KG1 (cell line): ENCODE measurements around the gene SUGT1.
"Not testable (repeated sequence)": the region's sequence is repeated elsewhere in the genome, so short reads cannot be mapped to it uniquely, and the experiment has no call there.

Experiments used
- DNase-seq: peaks from one replicate; lab custom pipeline; 2025; lab: John Stamatoyannopoulos, UW

The SUGT1 gene

GRCh38 chr13:52652196-52652979 is at the start of gene SUGT1:
SUGT1 (plus strand) TSS chr13:52652836; CDS start chr13:52652921, 85 bp downstream.
- peak; percentile 96 for DNase-seq

GRCh38 chr13:52603316-52603715 is 49.3 kb upstream of the SUGT1 start:
- not testable (repeated sequence) for DNase-seq

- DNase-seq: not testable (repeated sequence)
Observed at GRCh38 chr13:52606126-52606525, 46.5 kb upstream of the SUGT1 start.

GRCh38 chr13:52606795-52607194 is 45.8 kb upstream of the SUGT1 start:
- DNase-seq: not testable (repeated sequence)

- not testable (repeated sequence) for DNase-seq
Observed at GRCh38 chr13:52608184-52608583, 44.5 kb upstream of the SUGT1 start.

GRCh38 chr13:52609013-52609606 is 43.5 kb upstream of the SUGT1 start:
- DNase-seq: peak; percentile 7

GRCh38 chr13:52610158-52610557 is 42.5 kb upstream of the SUGT1 start:
- DNase-seq: not testable (repeated sequence)

GRCh38 chr13:52615134-52615801 is 37.4 kb upstream of the SUGT1 start:
- DNase-seq: no peak

GRCh38 chr13:52615812-52616211 is 36.8 kb upstream of the SUGT1 start:
- no peak for DNase-seq

GRCh38 chr13:52617070-52618060 is 35.3 kb upstream of the SUGT1 start:
- peak; percentile 82 for DNase-seq

- DNase-seq: not testable (repeated sequence)
Observed at GRCh38 chr13:52631083-52631690, 21.4 kb upstream of the SUGT1 start.

GRCh38 chr13:52638666-52639328 is 13.8 kb upstream of the SUGT1 start:
- DNase-seq: no peak

GRCh38 chr13:52642131-52642530 is 10.5 kb upstream of the SUGT1 start, which contains the start of gene HNRNPA1L2:
HNRNPA1L2 (plus strand) TSS chr13:52642431; CDS start chr13:52642493, 62 bp downstream.
- no peak for DNase-seq

GRCh38 chr13:52644108-52644507 is 8.5 kb upstream of the SUGT1 start:
- no peak for DNase-seq

- DNase-seq: no peak
Observed at GRCh38 chr13:52646967-52647366, 5.7 kb upstream of the SUGT1 start.

GRCh38 chr13:52650731-52651130 is 1.9 kb upstream of the SUGT1 start:
- DNase-seq: no peak

GRCh38 chr13:52651897-52652195 is 790 bp upstream of the SUGT1 start:
- DNase-seq: peak; percentile 88

- DNase-seq: no peak
Observed at GRCh38 chr13:52652980-52653303, 306 bp downstream of the SUGT1 start.

GRCh38 chr13:52659340-52659739 is 6.7 kb downstream of the SUGT1 start:
- DNase-seq: no peak

- DNase-seq: no peak
Observed at GRCh38 chr13:52664272-52664671, 11.6 kb downstream of the SUGT1 start.

GRCh38 chr13:52665325-52665724 is 12.7 kb downstream of the SUGT1 start:
- DNase-seq: no peak
